A549 (cell line): ENCODE measurements around the gene SLC22A7. TPM values are rescaled to one million over a fixed set of nuclear protein-coding genes. Genes with fewer than 3 reads are reported as not detected.
"Not testable (repeated sequence)": the region's sequence is repeated elsewhere in the genome, so short reads cannot be mapped to it uniquely, and the experiment has no call there.

Experiments
- ATAC-seq, 2 experiments: fragments of 200-7000 bp in 1 of 2; fragments of >200 bp in 1 of 2; cut with Nextera tagmentation in 1 of 2; cut with Tn5 transposase in 1 of 2; 3 replicates each; pipeline versions ENCODE4 v1.8.0 to v1.9.1; 2018 to 2020; ENCODE audit warnings: mild to moderate bottlenecking in 1 of 2, moderate library complexity in 1 of 2
- CTCF ChIA-PET: fragments of 300-600 bp; sonication (Branson Sonifier 250); formaldehyde crosslinking; extraction: SDS; loops from one replicate; lab custom pipeline; 2021; ENCODE audit warnings: antibody characterized with exemption, inconsistent platforms; lab: Yijun Ruan, JAX
- POLR2A ChIA-PET: fragments of 350-600 bp; formaldehyde crosslinking; extraction: SDS; loops from one replicate; lab custom pipeline; 2021; ENCODE audit warnings: antibody characterized with exemption, inconsistent platforms; lab: Yijun Ruan, JAX
- DNase-seq, 2 experiments: peaks; one replicate each; pipeline versions ENCODE4 v3.0.0 to v3.0.0-alpha.2; 2011 to 2016; ENCODE audit warnings: low read depth in 1 of 2, low spot score in 1 of 2
- FAIRE-seq: peaks from 2 replicates; lab custom pipeline; 2011; peaks lifted over from hg19 to GRCh38; lab: Jason Lieb, UNC
- H3K27ac ChIP-seq, 2 experiments: fragments of >200 bp; sonication (Bioruptor Twin); formaldehyde crosslinking; 3 replicates each; pipeline ENCODE4 v1.5.1; 2016 to 2017
- H3K4me1 ChIP-seq: fragments of >200 bp; sonication (Bioruptor Twin); formaldehyde crosslinking; 3 replicates; pipeline ENCODE4 v1.6.1; 2016
- H3K4me2 ChIP-seq: fragments of >200 bp; sonication (Bioruptor Twin); formaldehyde crosslinking; 3 replicates; pipeline ENCODE4 v1.6.1; 2016
- H3K4me3 ChIP-seq: fragments of >200 bp; sonication (Bioruptor Twin); formaldehyde crosslinking; 3 replicates; pipeline ENCODE4 v1.5.1; 2016
- H3K9me3 ChIP-seq: fragments of >200 bp; sonication (Bioruptor Twin); formaldehyde crosslinking; 3 replicates; pipeline ENCODE4 v1.6.1; 2016
- BCL3 ChIP-seq: fragments of >200 bp; sonication (Bioruptor Twin); formaldehyde crosslinking; IDR thresholded peaks from 3 replicates; pipeline ENCODE4 v1.6.1; 2016
- BHLHE40 ChIP-seq: IDR thresholded peaks from 2 replicates; pipeline ENCODE4 v1.6.1; 2012; ENCODE audit warnings: low read depth, low read length, inconsistent platforms
- CBX2 ChIP-seq: fragments of 200-600 bp; sonication (generic); IDR thresholded peaks from 2 replicates; pipeline ENCODE4 v1.6.1; 2016; ENCODE audit warnings: low read depth, mild to moderate bottlenecking, borderline replicate concordance
- CEBPB ChIP-seq, 2 experiments: fragments of >200 bp in 1 of 2; sonication (Bioruptor Twin) in 1 of 2; formaldehyde crosslinking in 1 of 2; IDR thresholded peaks; 2 replicates each; pipeline ENCODE4 v1.6.1; 2012 to 2016
- CHD2 ChIP-seq: fragments of 150-350 bp; IDR thresholded peaks from 2 replicates; pipeline ENCODE4 v1.6.1; 2014; ENCODE audit warnings: low read length; ENCODE audit not compliant: partially characterized antibody
- HOXA7 ChIP-seq: fragments of 250-450 bp; sonication (Bioruptor Pico); IDR thresholded peaks from 2 replicates; pipeline ENCODE4 v1.5.0; 2020; ENCODE audit warnings: mild to moderate bottlenecking, moderate library complexity
- HOXB5 ChIP-seq: fragments of 250-450 bp; sonication (Bioruptor Pico); IDR thresholded peaks from 2 replicates; pipeline ENCODE4 v1.5.0; 2020; ENCODE audit warnings: mild to moderate bottlenecking, moderate library complexity
- JUN ChIP-seq, 2 experiments: fragments of >200 bp; sonication (Bioruptor Twin); formaldehyde crosslinking; IDR thresholded peaks; 2 replicates in 1 of 2; 3 replicates in 1 of 2; pipeline ENCODE4 v1.6.1; 2016 to 2017
- KDM1A ChIP-seq: fragments of 200-600 bp; sonication (generic); IDR thresholded peaks from 2 replicates; pipeline ENCODE4 v1.6.1; 2016; ENCODE audit warnings: low read depth, mild to moderate bottlenecking
- KDM5A ChIP-seq: fragments of 200-600 bp; sonication (generic); IDR thresholded peaks from 2 replicates; pipeline ENCODE4 v1.6.1; 2016; ENCODE audit warnings: antibody characterized with exemption, mild to moderate bottlenecking
- MAFK ChIP-seq: fragments of 450-650 bp; IDR thresholded peaks from 2 replicates; pipeline ENCODE4 v1.6.1; 2014; ENCODE audit not compliant: partially characterized antibody
- MYC ChIP-seq: IDR thresholded peaks from 2 replicates; pipeline ENCODE4 v1.6.1; 2012; ENCODE audit warnings: mild to moderate bottlenecking, inconsistent platforms, low read length, improper control_type of control experiment, borderline replicate concordance
- POLR2A ChIP-seq: IDR thresholded peaks from 2 replicates; pipeline ENCODE4 v1.6.1; 2012; ENCODE audit warnings: mild to moderate bottlenecking, low read length
- RARB ChIP-seq: fragments of 250-450 bp; sonication (Bioruptor Pico); IDR thresholded peaks from 2 replicates; pipeline ENCODE4 v1.8.0; 2021; ENCODE audit warnings: mild to moderate bottlenecking, moderate library complexity
- RCOR1 ChIP-seq: fragments of 150-350 bp; IDR thresholded peaks from 2 replicates; pipeline ENCODE4 v1.6.1; 2014; ENCODE audit warnings: antibody characterized with exemption, low read length, low read depth
- RNF2 ChIP-seq: fragments of 200-600 bp; sonication (generic); IDR thresholded peaks from 2 replicates; pipeline ENCODE4 v1.6.1; 2016; ENCODE audit warnings: low read depth, mild to moderate bottlenecking, antibody characterized with exemption, moderate library complexity, borderline replicate concordance
- SMC3 ChIP-seq: fragments of >200 bp; sonication (Bioruptor Twin); formaldehyde crosslinking; IDR thresholded peaks from 3 replicates; pipeline ENCODE4 v1.6.1; 2018; ENCODE audit warnings: inconsistent platforms
- TP53 ChIP-seq: fragments of 250-450 bp; sonication (Bioruptor Pico); IDR thresholded peaks from 2 replicates; pipeline ENCODE4 v1.5.0; 2021; ENCODE audit warnings: mild to moderate bottlenecking, moderate library complexity
- USF2 ChIP-seq: fragments of 450-650 bp; IDR thresholded peaks from 2 replicates; pipeline ENCODE4 v1.6.1; 2014; ENCODE audit warnings: antibody characterized with exemption
- ZC3H11A ChIP-seq: fragments of 450-650 bp; IDR thresholded peaks from 2 replicates; pipeline ENCODE4 v1.6.1; 2014; ENCODE audit warnings: antibody characterized with exemption, mild to moderate bottlenecking
- WGBS: methylation state at CpG from one replicate; pipeline ENCODE4 v1.1.6; 2017; ENCODE audit errors: missing lambda C conversion rate; 5-methylcytosine and 5-hydroxymethylcytosine counted together
- polyA plus RNA-seq, 4 experiments: library from polyadenylated mRNA; depleted of rRNA in 3 of 4; stranded (reverse); fragments of >200 nt; fragmentation: RNase III in 1 of 4; extraction: RNeasy Plus Mini Kit Qiagen cat#74134 plus additional on column Dnase treatment in 1 of 4; gene quantifications; 2 replicates in 3 of 4; 3 replicates in 1 of 4; pipeline ENCODE4 v1.2.3, GENCODE V29; 2011 to 2017
- TF ChIP-seq, protein P1 (sequence below): IDR thresholded peaks from 2 replicates; pipeline ENCODE4 v1.6.1; 2012
- TF ChIP-seq, protein P2 (sequence below): IDR thresholded peaks from 2 replicates; pipeline ENCODE4 v1.6.1; 2012; ENCODE audit warnings: low read depth, borderline replicate concordance

Gene SLC22A7
- polyA plus RNA-seq, 2 of the 4 experiments (the other 2 are of a cell fraction): not detected

- DNase-seq (no peak), ATAC-seq (no peak), FAIRE-seq (no peak)
- Histone ChIP-seq H3K4me2 (no peak overlapping the region), H3K9me3 (no peaks in the 10 kb centered on the region), H3K4me1 (no peaks in the 10 kb centered on the region), H3K4me3 (no peak overlapping the region), H3K27ac (no peak overlapping the region)
- ChIA-PET POLR2A (no interaction called here), CTCF (interaction anchor here (1.1 to 3.2 kb wide), 6 partner anchors 9 to 77 kb away, joined by 3 to 16 read pairs (median 3); partner anchors contain the start of gene CRIP3)
- TF ChIP-seq, protein P1, sequence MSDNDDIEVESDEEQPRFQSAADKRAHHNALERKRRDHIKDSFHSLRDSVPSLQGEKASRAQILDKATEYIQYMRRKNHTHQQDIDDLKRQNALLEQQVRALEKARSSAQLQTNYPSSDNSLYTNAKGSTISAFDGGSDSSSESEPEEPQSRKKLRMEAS: no peak
- no peak for TF ChIP-seq CBX2
- TF ChIP-seq RARB (CRISPR knock-in tag): no peak
- TF ChIP-seq KDM5A: no peak
- no peak for TF ChIP-seq KDM1A
- no peak for TF ChIP-seq SMC3
- no peak for TF ChIP-seq CEBPB (IDR thresholded peaks at IDR 0.05)
- no peak for TF ChIP-seq HOXB5 (CRISPR knock-in tag)
- no peak for TF ChIP-seq RNF2
- no peak for TF ChIP-seq POLR2A
- no peak for TF ChIP-seq CHD2
- no peak for TF ChIP-seq RCOR1
- no peak for TF ChIP-seq USF2
- no peak for TF ChIP-seq MYC
- no peak for TF ChIP-seq BCL3
- WGBS: 92% methylated on average over 4 of the region's 4 CpGs
These were observed 41.1 kb downstream of the SLC22A7 start for GRCh38 chr6:43339168-43339567.

DNA sequence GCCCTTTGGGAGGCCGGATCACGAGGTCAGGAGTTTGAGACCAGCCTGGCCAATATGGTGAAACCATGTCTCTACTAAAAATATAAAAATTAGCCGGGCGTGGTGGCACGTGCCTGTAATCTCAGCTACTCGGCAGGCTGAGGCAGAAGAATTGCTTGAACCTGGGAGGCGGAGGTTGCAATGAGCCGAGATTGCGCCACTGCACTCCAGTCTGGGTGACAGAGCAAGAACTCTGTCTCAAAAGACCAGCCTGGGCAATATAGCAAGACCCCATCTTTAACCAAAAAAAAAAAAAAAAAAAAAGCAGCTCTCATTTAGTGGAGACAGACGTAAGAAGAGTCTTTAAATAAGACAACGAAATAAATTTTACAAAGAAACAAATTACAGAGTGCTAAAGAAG lies 48.2 kb downstream of the SLC22A7 start:
- H3K27ac ChIP-seq, ATAC-seq, H3K4me2 ChIP-seq, H3K4me1 ChIP-seq, DNase-seq, FAIRE-seq, H3K4me3 ChIP-seq, POLR2A ChIA-PET, H3K9me3 ChIP-seq: not testable (repeated sequence)
- WGBS: 93% methylated on average over 11 of the region's 11 CpGs
- CTCF ChIA-PET: interaction anchor here (0.9 kb wide), 1 partner anchor 38 kb away, joined by 4 read pairs; no protein-coding TSS in a partner anchor

DNA sequence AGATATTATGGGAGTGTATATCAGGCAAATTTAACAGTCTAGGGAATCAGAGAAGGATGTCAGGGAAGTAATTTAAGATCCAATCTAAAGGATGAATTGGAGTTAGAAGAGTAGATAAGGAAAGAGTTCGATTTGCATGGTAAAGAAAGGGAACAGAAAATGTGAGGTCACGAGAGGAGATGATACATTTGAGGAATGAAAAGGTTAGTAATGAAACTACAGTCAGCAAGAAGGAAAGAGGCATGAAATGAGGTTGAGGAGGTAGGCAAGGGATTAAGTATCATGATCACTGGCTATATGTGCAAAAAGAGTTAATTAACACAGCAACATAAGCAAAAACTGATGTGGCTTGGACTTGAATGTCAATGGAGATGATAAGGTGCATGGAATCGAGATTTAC lies 49.0 kb downstream of the SLC22A7 start:
- Histone ChIP-seq H3K27ac (no peak overlapping the region), H3K4me2 (no peak overlapping the region), H3K9me3 (no peaks in the 10 kb centered on the region), H3K4me3 (no peak overlapping the region), H3K4me1 (no peaks in the 10 kb centered on the region)
- no peak for DNase-seq
- FAIRE-seq: no peak
- ChIA-PET POLR2A (no interaction called here), CTCF (no interaction called here)
- no peak for ATAC-seq
- 49% methylated on average over 3 of the region's 3 CpGs for WGBS
- no peak for TF ChIP-seq MAFK
- no peak for TF ChIP-seq BHLHE40
- no peak for TF ChIP-seq KDM5A
- TF ChIP-seq RCOR1: no peak
- TF ChIP-seq ZC3H11A: no peak
- TF ChIP-seq, protein P2, sequence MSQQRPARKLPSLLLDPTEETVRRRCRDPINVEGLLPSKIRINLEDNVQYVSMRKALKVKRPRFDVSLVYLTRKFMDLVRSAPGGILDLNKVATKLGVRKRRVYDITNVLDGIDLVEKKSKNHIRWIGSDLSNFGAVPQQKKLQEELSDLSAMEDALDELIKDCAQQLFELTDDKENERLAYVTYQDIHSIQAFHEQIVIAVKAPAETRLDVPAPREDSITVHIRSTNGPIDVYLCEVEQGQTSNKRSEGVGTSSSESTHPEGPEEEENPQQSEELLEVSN: no peak
- TF ChIP-seq TP53: no peak
- TF ChIP-seq HOXA7 (CRISPR knock-in tag): no peak
- no peak for TF ChIP-seq JUN (IDR thresholded peaks at IDR 0.05)
- TF ChIP-seq, protein P1: no peak
